HT1080 (cell line): ENCODE data around the gene SIAH3. TPM values are rescaled to one million over a fixed set of nuclear protein-coding genes. Genes with fewer than 3 reads are reported as not detected.
"Not testable (repeated sequence)": the region's sequence is repeated elsewhere in the genome, so short reads cannot be mapped to it uniquely, and the experiment has no call there.

ENCODE experiments used
- DNase-seq: peaks from one replicate; pipeline ENCODE4 v3.0.0-alpha.2; 2015; ENCODE audit warnings: low read depth
- polyA plus RNA-seq, 2 experiments: library from polyadenylated mRNA; depleted of rRNA; stranded (reverse); fragments of >200 nt; gene quantifications; 2 replicates each; pipeline ENCODE4 v1.2.3, GENCODE V29; 2015
- total RNA-seq: library from RNA; depleted of rRNA; stranded (reverse); fragments of >200 nt; shearing (Covaris generic); gene quantifications from 2 replicates; pipeline ENCODE4 v1.2.3, GENCODE V29; 2014; rRNA removed

Gene SIAH3, protein sequence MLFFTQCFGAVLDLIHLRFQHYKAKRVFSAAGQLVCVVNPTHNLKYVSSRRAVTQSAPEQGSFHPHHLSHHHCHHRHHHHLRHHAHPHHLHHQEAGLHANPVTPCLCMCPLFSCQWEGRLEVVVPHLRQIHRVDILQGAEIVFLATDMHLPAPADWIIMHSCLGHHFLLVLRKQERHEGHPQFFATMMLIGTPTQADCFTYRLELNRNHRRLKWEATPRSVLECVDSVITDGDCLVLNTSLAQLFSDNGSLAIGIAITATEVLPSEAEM
- 0.02 TPM in 1 of 2 replicates, not detected in the other for total RNA-seq
- polyA plus RNA-seq (2015; cell fraction: cytosol; rRNA removed): not detected in 2 replicates
- polyA plus RNA-seq (2015; cell fraction: nucleus; rRNA removed): not detected in 2 replicates

DNA sequence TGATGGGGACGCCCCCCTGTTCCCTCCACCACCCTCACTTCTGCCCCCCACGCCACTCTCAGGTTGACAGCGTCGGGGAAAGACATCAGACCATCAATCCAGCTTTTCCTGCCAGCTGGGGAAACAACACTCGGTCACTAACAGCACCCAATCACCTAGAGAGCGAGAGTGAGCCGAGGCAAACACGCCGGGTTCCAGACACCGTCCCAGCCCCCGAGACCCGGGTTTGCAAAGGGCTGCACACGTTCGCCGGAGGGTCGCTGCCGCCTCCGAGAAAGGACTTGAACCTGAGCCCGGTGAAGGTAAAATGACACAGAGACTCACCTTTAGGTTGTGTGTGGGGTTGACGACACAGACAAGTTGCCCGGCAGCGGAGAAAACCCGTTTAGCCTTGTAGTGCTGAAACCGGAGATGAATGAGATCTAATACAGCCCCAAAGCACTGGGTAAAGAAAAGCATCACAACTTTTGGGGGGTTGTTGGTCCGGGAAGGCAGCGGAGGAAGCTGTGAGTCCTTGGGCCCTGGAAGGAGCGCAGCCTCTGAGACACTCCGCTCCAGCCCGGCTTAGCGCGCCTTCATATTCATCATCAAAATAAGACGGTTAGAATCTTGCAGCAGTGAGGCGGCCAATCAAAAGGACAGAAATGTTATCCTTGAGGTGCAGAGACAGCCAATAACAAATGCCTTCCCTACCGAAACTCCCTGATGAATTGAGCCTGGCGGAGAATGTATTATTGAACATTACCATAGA lies at the start of gene SIAH3:
SIAH3 (minus strand) TSS at position 583 of the 751 bp plus-strand sequence; CDS start at position 459, 124 bp downstream.
- DNase-seq: no peak

DNA sequence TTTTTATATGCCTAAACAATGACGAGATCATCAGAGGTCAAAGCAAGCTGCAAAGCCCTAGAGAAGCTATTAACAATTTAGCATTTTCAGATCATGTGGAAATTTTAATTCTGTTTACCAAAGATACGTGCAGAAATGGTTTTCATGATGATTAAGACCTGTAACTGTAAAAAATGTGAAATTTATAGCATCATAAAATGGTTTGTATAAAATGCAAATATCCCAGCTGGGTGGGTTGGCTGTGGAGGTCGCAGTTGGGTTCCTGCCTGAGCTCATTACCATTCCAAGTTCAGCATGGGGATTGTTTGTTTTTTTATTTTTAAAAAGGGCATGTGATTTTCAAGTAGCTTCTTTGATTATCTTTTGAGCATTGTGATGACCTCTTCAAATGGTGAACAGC lies 47.9 kb upstream of the SIAH3 start:
- no peak for DNase-seq

DNA sequence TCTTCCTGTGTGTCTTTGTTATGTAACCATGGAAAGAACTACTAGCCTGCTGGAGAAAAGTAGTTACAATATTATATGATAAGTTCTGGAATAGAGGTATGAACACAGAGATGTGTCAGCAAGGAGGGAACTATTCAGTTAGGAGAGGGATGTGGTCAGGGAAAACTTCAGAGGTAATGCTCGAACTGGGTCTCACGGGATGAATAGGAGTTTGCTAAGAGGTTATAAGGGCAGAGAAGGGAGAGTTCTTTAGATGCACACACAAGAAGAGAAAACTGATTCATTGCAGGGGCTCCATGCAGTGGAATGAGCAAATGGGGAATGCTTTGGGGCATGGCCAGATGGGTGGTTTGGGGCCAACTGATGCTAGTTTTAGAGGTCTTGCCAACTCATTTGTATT lies 46.0 kb upstream of the SIAH3 start:
- no peak for DNase-seq

DNA sequence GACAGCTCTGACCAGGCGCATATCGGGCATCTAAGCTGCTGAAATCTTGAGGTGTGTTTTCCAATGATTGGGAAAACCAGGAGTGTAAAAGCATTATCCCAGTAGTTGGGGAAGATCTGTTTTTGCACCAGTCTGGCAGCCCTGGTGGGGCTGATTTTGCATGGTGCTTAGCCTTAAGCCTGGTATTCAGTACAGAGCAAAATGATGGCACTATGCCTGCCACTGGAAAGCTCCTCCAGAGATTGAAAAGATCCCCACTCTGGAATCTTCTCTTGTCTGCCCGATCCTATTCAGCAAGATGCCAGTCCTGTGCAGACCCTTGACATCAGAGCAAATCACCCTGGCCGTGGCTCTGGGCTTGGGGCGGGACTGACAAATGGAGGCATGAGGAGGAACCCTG lies 44.7 kb upstream of the SIAH3 start:
- no peak for DNase-seq

DNA sequence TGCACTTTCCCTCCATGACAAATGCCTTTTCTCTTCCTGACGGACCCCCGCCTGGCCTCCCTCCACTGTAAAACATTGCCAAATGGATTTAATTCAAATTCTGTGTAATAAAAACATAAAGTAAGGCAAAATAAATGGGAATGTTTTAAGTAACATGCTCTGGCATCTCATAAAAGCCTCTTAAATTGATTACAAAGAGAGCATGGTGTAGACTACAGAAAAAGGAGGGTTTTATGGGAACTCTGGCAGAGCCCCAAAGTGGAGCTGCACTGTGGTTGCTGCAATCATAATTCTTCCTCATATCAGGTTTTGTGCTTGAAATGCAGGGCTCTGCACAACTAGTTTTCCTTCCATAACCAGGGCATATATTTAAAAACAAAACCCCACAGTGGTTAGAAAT lies 44.3 kb upstream of the SIAH3 start:
- no peak for DNase-seq

DNA sequence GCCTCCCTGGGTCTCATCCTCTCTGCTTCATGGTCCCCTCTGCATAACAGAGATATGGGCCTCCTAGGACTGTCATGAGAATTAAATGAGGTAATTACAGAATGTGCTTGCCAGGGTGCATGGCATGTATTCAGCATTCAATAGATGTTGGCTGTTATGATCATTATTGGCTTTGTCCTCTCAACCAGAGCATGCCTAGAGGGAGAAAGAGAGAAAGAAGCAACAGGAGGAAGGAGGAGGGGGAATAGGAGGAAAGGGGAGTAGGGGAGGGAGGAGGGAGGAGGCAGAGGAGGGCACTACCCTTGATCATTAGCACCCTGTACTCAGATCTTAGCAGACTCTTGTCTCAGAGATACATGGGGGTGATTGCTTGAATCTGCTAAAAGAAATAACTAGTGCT lies 41.0 kb upstream of the SIAH3 start:
- DNase-seq: no peak

DNA sequence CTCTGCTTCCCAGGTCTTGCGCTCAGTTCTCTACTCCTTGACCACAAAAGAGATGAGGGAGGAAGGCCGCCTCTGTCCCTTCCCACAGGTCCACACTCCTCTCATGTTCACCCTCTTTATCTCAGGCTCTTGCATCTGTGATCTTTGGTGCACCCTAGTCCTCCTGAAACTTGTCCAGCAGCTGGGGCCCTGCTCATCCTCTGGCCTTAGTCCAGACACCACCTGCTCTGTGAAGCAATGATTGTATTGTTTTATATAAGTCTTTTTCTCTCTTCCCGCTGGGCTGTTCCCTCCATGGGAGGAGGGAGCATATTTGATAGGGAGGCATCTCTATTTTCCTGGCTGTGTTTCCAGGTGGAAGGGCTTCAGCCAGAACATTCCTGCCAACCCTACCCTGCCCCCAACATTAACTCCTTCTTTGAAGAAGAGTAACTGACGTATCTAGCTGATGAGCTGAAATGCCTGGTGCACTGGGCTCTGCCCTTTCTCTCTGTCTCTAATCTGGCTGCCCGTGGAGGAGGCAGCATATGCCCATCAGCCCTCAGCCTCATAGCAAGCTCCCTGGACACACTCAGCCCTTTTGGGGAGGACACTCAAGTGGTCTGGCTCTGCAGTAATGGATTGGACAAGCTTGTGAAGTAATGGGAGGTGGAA lies 38.2 kb upstream of the SIAH3 start:
- no peak for DNase-seq

DNA sequence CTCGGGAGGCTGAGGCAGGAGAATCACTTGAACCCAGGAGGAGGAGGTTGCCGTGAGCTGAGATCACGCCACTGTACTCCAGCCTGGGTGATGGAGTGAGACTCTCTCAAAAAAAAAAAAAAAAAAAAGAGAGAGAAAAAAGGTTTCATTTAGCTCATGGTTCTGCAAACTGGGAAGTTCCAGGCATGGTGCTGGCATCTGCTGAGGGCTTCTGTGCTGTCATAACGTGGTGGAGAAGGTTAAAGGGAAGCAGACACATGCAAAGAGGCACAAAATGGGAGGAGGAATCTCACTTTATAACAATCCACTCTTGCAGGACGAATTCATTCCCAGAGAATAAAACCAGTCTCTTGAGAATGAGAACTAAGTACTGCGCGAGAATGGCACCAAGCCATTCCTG lies 34.9 kb upstream of the SIAH3 start:
- no peak for DNase-seq

DNA sequence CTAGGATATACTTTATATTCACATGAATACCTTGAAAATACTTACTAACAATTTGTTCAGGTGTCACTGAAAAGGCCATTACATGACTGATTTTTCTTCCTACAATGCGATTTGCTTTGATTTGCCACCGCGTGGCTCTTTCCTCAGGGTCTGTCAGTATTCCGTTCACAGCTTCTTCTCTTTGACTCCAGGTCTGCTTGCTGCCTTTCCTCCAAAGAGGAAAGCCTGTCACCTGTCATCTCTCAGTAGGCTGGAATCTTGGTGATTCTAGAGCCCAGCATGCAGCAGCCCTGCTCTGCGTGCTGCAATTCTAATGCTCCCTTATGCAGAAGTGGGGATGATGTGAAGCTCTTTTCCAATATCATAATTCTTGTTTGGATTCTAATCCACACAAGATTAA lies 33.6 kb upstream of the SIAH3 start:
- no peak for DNase-seq

DNA sequence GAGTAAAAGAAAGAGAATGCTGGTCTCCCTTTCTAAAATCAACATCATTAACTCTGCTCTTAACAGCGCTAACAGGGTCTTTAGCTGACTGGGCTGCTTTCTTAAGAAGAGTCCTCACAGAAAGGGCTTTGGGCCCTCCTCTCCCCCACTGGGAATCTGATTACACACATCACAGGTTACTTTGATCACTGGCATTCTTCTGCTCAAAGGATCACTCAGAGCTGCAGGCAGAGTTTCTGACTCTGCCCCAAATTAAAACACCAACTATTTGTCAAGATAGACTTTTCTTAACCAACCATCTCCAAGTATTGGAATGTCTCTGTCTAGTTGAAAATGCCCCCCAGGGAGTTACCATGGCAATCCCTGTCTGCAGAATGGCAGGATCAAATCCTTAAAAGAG lies 31.1 kb upstream of the SIAH3 start:
- no peak for DNase-seq

DNA sequence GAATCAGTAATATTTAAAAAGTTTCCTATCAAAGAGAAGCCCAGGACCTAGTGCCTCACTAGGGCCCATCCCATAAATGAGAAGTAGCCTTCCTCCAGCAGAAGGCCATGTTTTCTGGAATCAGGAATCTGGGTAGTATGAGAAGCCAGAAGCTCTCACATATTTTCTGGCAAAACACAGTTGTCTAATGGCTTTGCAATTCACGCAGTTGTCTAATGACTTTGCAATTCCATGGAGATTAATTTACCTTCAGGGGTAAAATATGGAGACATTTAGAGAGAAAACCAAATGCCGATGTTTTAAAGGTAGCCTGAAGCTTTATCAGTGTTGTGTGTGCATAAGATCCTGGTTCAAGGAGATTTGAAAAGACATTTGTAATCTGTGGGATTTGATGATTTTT lies 29.8 kb upstream of the SIAH3 start:
- no peak for DNase-seq

DNA sequence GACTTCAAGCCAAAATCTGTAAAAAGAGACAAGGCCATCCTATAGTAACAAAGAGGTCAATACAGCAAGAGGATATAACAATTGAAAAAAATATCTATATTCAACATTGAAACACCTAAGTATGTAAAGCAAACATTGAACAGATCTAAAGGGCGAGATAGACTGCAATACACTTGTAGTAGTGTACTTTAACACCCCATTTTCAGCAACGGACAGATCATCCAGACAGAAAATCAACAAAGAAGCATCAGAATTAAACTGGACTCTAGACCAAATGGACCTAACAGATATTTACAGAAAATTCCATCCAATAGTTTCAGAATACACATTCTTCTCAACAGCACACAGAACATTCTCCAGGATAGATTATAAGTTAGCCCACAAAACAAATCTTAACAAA lies 28.7 kb upstream of the SIAH3 start:
- no peak for DNase-seq

DNA sequence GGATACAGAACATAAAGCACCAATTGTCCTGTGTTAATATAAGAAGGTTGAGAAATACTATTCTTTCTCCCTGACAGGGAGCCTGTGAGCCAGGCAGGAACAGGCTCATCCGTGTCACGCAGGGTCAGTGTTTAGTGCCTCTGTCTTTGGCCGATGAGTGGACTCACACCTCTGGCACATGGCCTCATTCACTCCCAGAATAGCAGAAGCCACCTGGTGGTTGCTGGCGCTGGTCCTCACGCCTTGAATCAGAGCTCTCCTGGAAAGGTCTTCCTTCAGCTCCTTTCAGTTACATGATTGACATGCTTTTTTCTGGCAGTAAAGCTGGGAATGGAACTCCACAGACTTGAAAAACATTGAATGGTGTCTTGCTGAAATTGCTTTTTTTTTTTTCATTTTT lies 28.1 kb upstream of the SIAH3 start:
- peak; percentile 60 for DNase-seq

DNA sequence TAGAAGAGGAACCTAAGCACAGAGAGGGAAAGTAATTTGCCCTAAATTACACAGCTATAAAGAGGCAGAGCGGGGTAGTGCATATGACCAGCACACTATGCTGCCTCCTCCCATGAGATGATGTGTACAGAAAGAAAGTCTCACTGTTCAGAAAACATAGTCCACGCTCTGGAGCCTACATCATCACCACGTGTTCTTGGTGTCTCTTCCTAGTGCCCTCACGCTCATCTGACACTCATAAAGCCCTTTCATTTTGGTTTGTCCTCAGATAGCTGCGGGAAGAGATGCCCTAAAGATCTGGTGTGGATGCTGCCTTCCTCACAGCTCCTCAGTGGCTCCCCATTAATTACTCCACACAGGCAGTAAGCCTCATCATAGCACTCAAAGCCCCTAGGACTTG lies 27.4 kb upstream of the SIAH3 start:
- DNase-seq: no peak

DNA sequence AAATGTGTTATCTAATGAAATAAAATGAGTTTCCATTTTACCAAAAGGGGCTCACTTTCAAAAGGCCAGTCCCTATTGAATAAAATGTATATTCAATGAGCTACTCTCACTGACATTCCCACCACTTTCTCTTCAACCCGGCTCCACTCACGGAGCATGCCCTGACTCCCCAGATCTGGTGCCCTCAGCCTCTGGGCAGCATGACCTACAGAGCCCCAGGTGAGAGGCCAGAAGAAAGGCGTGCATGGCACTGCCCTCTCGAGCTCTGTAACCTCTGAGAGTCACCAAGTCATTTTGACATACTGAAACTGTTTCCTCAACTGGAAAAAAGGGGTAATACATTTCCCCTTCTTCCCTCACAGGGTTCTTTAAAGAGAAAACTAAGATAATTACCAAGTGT lies 25.2 kb upstream of the SIAH3 start:
- no peak for DNase-seq

DNA sequence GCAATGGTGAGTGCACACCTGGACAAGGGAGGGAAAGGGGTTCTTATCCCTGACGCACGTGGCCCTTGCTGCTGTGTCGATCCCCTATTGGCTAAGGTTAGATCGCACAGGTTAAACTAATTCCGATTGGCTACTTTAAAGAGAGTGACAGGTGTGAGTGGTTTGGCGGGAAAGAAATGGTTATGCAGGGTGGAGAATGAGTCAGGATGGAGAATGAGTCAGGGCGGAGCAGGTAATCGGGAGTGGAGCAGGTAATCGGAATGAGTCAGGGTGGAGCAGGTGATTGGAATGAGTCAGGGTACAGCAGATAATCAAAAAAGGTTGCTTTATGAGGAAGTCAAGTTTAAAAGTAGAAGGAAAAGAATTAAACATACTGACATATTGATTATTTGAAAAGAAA lies 24.4 kb upstream of the SIAH3 start:
- DNase-seq: no peak

DNA sequence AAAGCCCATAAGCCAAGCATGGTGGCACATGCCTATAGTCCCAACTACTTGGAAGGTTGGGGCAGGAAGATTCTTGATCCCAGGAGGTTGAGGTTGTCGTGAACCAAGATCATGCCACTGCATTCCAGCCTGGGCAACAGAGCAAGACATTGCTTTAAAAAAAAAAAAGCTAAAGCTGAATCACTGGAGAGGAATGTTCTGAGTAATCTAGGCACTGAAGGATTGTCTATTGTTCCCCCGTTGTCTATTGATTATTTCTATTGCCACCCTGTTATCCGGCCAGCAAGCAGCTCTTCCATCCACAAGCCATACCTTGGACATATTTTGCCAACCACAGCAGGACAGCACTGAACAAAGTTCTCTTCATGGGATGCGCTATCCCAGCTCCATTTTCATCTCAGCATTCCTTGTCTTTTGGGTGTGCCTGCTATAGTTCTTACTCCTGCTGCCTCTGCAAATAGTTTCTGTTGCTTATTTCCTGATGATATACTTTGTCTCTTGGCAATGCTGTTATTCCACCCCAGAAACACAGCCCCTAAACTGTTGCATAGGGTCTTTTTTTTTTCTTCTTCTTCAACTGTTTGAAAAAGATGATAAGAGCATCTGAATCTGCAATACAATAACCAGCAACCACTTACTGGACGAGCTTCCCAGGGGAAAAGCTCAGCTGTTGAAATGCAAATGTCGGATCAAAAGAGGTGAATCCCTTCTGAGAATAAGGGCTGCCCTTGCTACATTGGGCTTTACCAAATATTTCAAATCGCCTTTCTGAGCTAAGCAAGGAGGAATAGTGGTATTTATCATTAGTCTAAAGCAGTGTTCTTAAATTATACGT lies 22.2 kb upstream of the SIAH3 start:
- DNase-seq: peak; percentile 90

DNA sequence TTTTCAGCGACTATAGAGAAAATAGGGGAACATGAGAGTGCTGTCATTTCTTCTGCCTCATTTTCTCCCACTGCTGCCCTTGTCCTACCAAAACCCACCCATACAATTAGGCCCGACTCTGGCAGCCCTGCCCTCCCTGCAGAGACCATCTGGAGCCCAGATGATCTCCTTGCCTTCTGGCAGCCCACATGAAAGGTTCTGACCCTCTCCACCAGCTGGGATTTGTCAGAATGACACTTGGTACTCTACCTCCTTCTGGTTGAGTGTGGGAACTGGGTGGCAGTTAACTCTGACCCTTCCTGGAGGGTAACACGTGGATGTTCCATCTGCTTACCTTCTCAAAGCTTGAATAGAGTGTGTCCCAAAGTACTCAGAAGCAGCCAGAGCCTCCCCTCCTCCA lies 21.0 kb upstream of the SIAH3 start:
- DNase-seq: no peak

DNA sequence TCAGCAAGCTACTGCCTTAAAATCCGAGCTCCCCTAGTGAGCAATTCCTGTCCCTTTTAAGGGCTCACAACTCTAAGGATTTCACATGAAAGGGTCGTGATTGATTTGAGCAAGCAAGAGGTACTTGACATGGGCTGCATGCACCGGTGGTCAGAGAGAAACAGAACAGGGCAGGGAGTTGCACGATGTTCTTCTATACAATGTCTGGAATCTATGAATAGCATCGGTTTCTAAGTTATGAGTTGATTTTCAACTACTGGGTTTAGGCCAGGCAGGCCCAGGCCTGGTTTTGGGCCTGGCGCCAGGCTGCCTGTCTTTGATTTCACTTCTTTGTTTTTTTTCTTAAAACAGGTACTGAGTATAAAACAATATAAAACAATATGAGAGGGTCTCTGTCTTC lies 19.6 kb upstream of the SIAH3 start:
- not testable (repeated sequence) for DNase-seq

DNA sequence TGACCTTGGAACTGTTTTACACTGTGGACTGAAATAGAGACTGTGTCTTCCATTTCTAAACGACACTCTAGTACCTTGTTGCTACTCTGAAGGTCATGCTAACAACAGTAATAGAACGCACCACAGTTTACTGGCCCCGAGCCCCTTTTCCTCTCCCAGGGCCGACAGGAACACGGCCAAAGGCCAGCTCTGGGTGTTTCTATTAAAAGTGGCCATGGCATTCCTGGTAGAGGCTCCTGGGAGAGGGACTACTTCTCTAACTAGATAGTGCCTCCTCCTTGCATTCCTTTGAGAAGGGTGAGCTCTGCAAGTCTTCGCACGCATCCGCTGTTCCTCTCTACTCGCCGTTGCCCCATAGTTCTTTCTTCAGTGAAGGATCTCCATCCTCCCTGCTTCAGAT lies 18.7 kb upstream of the SIAH3 start:
- DNase-seq: no peak

DNA sequence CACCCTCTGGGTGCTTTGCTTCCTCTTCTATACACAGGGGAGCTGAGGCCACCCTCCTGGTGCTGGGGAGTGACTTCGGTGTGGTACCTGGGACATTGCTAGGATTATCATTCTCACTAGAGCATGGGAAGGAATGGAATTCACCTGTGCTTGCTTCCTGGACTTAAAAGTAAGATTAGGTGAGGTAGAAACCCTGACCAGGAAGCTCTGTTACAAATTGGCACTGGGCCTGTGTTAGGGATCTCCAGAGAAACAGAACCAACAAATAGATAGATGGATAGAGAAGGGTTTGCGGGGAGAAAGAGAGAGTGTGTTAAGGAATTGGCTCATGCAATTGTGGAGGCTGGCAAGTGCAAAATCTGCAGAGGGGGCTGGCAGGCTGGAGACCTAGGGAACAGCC lies 13.9 kb upstream of the SIAH3 start:
- DNase-seq: no peak
